GM18858 (cell line): Measurements from ENCODE around the gene GNG12.

ENCODE experiments used
- ATAC-seq: cut with Tn5 transposase; IDR thresholded peaks from one replicate; pipeline ENCODE4 v1.9.1; 2021; ENCODE audit not compliant: unreplicated experiment

GNG12 gene

DNA sequence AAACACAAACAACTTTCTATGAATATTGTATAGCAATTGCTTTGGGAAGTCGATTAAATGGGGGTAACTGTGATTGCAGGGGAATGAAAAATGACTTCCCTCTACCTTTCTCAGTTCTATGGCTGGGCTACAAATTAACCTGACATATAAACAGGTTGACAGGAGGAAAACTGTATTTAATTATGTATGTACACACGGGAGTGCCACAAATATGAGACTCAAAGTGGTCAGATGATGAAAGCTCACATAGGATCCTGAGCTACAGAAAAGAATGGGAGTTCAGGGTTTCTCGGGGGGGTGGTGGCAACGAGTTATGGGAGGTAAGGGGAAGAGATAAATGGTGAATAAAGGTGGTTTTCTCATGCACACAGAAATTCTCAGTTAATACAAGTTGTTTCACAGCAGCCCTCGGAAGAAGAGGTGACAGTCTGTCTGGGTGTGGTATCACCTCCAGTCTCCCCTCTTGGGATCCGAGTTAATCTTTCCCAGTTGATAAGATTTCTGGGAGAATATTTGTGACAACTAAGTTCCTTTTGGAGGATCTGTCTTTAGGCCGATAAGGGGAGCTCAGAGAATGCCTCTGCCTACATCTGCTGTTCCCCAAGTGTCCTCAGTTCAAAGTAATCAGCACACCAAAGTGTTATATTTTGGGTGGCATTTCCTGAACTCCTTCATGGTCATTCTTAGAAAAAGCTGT, 122.0 kb downstream of the GNG12 start:
- ATAC-seq = no peak

DNA sequence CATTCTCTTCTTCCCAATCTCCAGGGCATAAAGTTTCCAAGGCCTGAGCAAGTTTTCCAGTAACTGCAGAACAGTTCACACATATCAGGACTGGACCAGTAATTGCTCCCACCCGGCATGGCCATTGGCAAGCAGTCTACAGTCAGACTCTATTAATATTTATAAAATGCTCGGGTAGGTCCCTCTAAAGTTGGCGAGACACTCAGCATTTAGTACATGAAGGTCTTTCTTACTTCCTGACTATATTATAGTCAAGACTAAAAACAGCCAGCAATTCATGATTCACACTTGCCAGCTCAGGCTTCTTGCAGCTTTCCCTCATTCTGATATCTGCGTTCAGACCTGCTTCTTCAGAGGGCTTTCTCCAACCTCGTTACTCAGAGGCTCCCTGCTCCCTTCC, 122.8 kb downstream of the GNG12 start:
- no peak for ATAC-seq

- no peak for ATAC-seq
These were observed 124.7 kb downstream of the GNG12 start for GRCh38 chr1:67708606-67709005.

- no peak for ATAC-seq
These were observed 127.4 kb downstream of the GNG12 start for GRCh38 chr1:67705735-67706453.

- no peak for ATAC-seq
These were observed 128.9 kb downstream of the GNG12 start for GRCh38 chr1:67704351-67704750.

DNA sequence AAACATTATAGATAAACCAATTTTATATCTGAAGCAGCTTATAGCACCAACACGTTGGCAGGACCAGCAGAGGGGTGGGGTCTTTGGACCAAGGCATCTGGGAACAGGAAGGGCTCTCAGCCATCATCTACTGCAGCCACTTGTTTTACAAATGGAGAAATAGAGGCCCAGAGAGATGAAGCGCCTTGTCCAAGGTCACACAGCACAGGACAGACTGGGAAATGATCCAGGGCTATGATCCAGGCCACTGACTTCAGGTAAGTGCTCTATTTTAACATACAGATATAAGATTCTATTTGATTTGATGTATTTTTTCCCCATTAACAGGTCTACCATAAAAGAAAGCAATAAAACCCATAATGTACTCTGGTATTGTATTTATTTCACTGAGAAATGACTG, 131.4 kb downstream of the GNG12 start:
- no peak for ATAC-seq

DNA sequence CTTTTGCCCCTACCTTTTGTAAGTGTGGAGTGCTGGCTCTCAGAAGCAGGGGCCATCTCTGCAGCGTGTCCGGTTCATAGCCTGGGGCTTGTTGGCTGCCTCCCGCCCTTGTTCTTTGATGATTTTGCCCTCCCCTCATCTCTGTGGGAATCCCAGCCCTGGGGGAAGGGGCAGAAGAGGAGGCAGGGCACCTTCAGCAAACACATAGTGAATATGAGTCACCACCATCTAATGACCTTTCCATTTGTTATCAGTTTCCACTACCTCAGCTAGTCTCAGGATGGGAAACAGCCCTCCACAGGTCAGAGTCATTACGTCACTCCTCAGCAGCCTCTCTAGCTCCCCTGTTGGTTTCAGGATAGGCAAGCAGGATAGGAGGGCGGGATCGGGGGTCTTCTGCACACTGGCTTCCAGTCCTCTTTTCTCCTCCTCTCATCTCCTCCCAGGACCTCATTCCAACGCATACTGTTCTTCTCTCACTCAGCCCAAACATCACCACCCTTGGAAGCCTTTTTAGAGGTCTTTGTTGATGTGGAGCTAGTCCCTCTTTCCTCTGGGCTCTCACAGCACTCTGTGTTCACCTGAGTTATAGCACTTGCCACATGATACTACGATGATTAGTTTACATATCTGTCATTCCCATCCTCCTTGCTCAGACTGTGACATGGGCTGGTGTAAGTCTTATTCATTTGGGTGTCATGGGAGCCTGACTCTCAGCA, 132.4 kb downstream of the GNG12 start:
- ATAC-seq = peak; percentile 60

DNA sequence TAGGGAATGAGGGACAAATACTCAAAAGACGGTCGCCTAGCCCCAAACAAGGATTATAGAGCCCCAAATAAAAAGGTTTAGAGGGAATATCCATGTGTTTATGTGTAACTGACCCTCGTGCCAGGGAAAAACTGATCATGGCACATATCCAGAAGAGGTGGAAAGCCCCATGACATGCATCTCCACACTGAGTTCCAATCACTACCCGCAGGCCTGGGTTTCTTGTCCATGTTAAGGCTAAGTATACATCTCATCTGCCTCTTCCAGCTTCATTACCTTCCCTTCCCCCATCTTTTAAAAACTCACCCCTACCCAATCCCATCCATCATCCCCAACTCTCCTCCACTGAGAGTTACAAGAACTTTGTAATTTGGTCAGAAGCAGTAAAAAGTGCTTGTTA, 133.0 kb downstream of the GNG12 start:
- ATAC-seq = no peak

DNA sequence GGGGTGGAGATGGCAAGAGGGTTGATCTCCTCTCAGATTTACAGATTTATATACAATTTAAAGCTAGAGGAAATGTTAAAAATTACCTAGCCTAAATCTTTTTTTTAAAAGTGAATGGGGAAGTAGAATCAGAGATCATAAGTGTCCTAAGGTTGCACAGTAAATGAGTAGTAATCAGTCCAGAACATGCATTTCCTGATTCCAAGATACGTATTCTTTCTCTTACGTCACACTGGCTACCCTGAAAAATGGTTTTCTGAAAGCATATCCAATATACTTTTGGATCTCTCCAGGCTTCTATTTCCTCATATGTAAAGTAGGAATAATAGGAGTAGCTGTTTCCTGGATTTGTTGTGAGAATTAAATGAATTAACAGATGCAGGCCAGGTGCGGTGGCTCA, 136.6 kb downstream of the GNG12 start:
- no peak for ATAC-seq

DNA sequence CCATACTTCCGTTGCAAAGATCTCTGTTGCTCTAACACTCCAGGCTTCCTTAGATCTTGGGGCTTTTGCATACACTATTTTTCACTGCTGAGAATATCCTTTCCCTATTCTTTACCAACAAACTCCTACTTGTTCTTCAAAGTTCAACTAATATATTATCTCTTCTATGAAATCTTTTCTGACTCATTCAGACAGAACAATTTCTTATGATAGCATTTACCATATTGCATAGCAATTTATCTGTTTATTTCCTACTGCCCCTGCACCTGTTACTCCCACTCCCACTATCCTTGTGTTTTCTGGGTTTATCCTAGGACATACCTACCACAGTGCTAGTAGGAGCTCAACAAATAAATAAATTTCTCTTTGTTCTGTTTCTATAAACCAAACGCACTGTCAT, 137.3 kb downstream of the GNG12 start:
- no peak for ATAC-seq

- no peak for ATAC-seq
These were observed 141.6 kb downstream of the GNG12 start for GRCh38 chr1:67691712-67692111.

- ATAC-seq = no peak
These were observed 142.9 kb downstream of the GNG12 start for GRCh38 chr1:67690411-67690810.

GRCh38 chr1:67690018-67690363, 143.3 kb downstream of the GNG12 start:
- ATAC-seq = no peak

GRCh38 chr1:67689267-67690017, 143.8 kb downstream of the GNG12 start:
- no peak for ATAC-seq

- no peak for ATAC-seq
These were observed 144.6 kb downstream of the GNG12 start for GRCh38 chr1:67688526-67689219.

DNA sequence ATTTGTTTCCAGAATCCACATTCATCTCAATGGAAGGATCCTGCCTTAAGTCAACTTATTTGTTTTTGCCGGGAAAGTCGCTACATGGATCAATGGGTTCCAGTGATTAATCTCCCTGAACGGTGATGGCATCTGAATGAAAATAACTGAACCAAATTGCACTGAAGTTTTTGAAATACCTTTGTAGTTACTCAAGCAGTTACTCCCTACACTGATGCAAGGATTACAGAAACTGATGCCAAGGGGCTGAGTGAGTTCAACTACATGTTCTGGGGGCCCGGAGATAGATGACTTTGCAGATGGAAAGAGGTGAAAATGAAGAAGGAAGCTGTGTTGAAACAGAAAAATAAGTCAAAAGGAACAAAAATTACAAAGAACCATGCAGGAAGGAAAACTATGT, 145.6 kb downstream of the GNG12 start:
- ATAC-seq = no peak

- peak; percentile 14 for ATAC-seq
These were observed 146.1 kb downstream of the GNG12 start for GRCh38 chr1:67687198-67687545.

GRCh38 chr1:67686267-67687197, 146.7 kb downstream of the GNG12 start:
- ATAC-seq = peak; percentile 20

DNA sequence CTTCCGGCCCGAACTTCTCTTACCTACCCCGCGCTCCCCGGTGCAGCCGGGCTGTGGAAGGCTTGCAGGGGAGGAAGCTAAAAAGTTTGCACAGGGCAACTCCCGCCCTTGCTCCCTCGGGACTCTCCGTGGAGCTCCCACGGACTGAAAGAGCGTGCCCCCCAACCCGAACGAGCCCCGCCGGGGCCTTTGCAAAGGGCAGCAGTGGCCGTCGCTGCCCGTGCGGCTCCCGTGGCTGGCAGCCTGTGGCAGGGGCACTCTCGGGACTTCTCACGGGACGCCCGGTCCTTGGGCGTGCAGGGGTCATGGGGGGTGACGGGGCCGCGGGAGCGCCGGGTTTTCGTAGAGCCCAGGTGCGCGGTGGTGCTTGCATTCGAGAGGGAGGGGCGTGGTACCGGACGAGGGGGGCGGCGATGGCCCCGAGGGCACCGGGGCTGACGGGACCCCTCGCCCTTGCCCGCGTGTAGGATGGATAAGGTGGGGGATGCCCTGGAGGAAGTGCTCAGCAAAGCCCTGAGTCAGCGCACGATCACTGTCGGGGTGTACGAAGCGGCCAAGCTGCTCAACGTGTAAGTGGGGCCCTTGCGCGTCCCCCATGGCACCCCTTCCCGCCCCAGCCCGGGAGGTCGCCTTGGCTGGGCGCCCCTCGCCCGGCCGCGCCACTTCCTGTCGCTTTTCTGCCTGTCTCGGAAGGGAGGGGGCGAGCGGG, 147.6 kb downstream of the GNG12 start:
- ATAC-seq = peak; percentile 2
